ENCODE results near the gene BEST2.

Gene BEST2

DNA sequence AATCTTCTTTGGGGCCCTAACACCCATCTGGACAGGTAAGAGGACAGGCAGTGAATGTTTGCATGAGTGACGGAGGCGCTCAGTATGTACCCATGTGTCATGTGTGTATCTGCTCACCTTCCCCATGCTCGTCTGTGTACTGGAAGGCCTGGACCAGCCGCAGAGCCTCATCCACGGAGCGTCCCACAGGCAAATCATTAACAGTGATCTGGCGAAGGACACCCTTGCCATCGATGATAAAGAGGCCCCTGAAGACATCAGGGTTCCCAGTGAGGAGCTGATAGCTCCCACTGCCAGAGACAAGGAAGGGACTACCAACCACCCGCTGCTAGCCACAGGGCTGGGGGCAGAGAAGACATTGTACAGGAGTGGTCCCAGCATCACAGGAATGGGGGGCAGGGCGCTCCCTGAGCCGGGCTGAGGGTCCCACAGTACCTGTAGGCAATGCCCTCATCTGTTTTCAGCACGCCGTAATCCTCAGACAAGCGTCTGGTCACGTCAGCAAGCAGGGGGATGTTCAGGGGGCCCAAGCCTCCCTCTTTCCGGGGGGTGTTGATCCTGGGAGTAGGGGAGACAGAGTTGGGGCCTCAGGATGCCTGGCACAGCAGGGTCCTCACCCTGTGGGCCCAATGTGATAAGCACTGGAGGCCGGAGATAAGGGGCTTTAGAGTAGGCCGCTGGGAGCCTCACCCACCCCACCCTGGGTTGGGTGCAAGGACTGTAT, 48.3 kb downstream of the BEST2 start:
- Histone ChIP-seq H3K27ac (ENCODE audit: insufficient read depth, low read depth, low read length, poor library complexity, severe bottlenecking) (no peak overlapping the region), H3K4me1 (ENCODE audit: control insufficient read depth, insufficient read depth, low read length) (peaks cover 16% of the 10 kb centered on the region), H3K4me3 (ENCODE audit: insufficient read depth, low read depth, low read length) (no peak overlapping the region), H3K27me3 (ENCODE audit: control insufficient read depth, insufficient read depth, low read length, poor library complexity, severe bottlenecking) (peaks cover 9% of the 10 kb centered on the region), H3K36me3 (ENCODE audit: control insufficient read depth, insufficient read depth, low read length) (peaks cover 13% of the 10 kb centered on the region), H3K9me3 (ENCODE audit: control insufficient read depth, low read length) (no peaks in the 10 kb centered on the region)
- 95% methylated on average over 18 of the region's 18 CpGs for WGBS, 2 experiments

GRCh38 chr19:12800466-12800770, 48.8 kb downstream of the BEST2 start:
- 81 to 94% methylated on average over 1 of the region's 1 CpG for WGBS, 2 experiments
- Histone ChIP-seq H3K4me3 (ENCODE audit: insufficient read depth, low read depth, low read length) (peak overlapping the region; percentile 93), H3K27ac (ENCODE audit: insufficient read depth, low read depth, low read length, poor library complexity, severe bottlenecking) (no peak overlapping the region), H3K36me3 (ENCODE audit: control insufficient read depth, insufficient read depth, low read length) (peaks cover 13% of the 10 kb centered on the region), H3K4me1 (ENCODE audit: control insufficient read depth, insufficient read depth, low read length) (peaks cover 16% of the 10 kb centered on the region), H3K9me3 (ENCODE audit: control insufficient read depth, low read length) (no peaks in the 10 kb centered on the region), H3K27me3 (ENCODE audit: control insufficient read depth, insufficient read depth, low read length, poor library complexity, severe bottlenecking) (peaks cover 9% of the 10 kb centered on the region)

DNA sequence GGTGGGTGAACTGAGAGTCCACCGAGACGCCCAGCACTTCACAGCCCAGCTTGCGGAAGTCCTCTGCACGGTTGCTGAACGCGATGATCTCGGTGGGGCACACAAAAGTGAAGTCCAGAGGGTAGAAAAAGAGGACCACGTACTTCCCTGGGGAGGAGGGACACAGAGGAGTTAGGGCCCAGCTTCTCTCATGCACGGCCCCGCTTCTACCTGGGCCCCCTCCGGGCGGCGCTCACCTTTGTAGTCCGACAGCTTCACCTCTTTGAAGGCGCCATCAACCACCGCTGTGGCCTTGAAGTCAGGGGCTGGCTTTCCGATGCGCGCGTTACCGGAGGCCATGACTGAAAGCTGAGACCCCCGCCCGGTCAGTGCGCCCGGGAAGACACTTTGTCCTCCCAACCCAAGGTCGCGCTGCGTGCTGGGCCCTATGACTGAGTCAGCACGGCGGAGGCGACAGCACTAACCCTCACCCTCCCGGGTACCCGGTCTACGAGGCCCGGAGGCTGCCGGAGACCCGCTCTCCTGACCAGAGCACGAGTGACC, 49.4 kb downstream of the BEST2 start:
- Histone ChIP-seq H3K27me3 (ENCODE audit: control insufficient read depth, insufficient read depth, low read length, poor library complexity, severe bottlenecking) (peaks cover 9% of the 10 kb centered on the region), H3K36me3 (ENCODE audit: control insufficient read depth, insufficient read depth, low read length) (peaks cover 13% of the 10 kb centered on the region), H3K4me1 (ENCODE audit: control insufficient read depth, insufficient read depth, low read length) (peaks cover 16% of the 10 kb centered on the region), H3K9me3 (ENCODE audit: control insufficient read depth, low read length) (no peaks in the 10 kb centered on the region), H3K4me3 (ENCODE audit: insufficient read depth, low read depth, low read length) (peak overlapping the region; percentile 93), H3K27ac (ENCODE audit: insufficient read depth, low read depth, low read length, poor library complexity, severe bottlenecking) (no peak overlapping the region)
- WGBS, 2 experiments, result 4 to 5% methylated on average over 38 of the region's 38 CpGs

DNA sequence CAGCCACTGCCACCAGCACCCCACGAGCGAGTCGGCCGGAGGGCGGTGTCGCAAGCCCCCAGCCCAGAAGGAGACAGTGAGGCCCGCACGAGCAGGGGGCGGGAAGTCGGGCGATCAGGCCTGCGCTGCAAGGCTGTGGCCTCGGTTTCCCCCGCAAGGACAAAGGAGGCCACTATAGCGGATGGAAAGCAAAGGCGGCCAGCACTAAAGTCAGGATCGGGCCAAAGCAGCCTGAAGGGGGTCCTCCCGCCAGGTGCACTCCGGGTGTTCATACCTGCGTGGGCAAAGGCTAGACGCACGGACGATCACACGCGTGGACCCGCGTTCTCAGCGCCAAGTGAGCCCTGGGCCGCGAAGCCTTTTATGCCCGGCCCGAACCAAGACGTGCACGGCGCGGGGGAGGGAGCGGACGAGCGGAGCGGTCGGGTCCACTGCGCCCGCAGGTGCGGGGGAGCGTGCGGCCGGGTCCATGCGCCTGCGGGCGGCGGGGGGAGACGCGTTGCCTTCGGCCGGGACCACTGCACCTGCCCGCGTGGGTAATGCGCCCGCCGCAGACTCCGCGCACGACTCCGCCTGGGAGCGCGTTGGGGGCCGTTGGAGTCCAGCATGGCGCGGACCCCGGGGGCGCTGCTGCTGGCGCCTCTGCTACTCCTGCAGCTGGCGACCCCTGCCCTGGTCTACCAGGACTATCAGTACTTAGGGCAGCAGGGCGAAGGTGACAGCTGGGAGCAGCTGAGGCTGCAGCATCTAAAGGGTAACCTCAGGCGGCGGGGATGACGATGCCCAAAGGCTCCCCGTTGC, 50.1 kb downstream of the BEST2 start, which contains the start of the genes PRDX2 and THSD8:
TSS of gene PRDX2 (minus strand) at position 335 of the 801 bp plus-strand sequence. CDS start 539 bp downstream, outside the sequence.
TSS of gene THSD8 (plus strand) at position 604 of the 801 bp plus-strand sequence. CDS start at position 607, 3 bp downstream.
- H3K27ac ChIP-seq (ENCODE audit: insufficient read depth, low read depth, low read length, poor library complexity, severe bottlenecking), result peak within 1 kb of the TSS; percentile 46
- H3K27me3 ChIP-seq (ENCODE audit: control insufficient read depth, insufficient read depth, low read length, poor library complexity, severe bottlenecking), result peaks cover 9% of the 10 kb centered on the region
- WGBS, 2 experiments, result 0 to 1% methylated on average over 78 of the region's 78 CpGs
- H3K4me1 ChIP-seq (ENCODE audit: control insufficient read depth, insufficient read depth, low read length), result peaks cover 16% of the 10 kb centered on the region
- H3K9me3 ChIP-seq (ENCODE audit: control insufficient read depth, low read length), result no peaks in the 10 kb centered on the region
- H3K36me3 ChIP-seq (ENCODE audit: control insufficient read depth, insufficient read depth, low read length), result peaks cover 13% of the 10 kb centered on the region
- peak within 1 kb of the TSS; percentile 93 for H3K4me3 ChIP-seq (ENCODE audit: insufficient read depth, low read depth, low read length)

GRCh38 chr19:12802267-12803106, 50.9 kb downstream of the BEST2 start:
- 53 to 54% methylated on average over 22 of the region's 22 CpGs for WGBS, 2 experiments
- Histone ChIP-seq H3K36me3 (ENCODE audit: control insufficient read depth, insufficient read depth, low read length) (peaks cover 13% of the 10 kb centered on the region), H3K4me1 (ENCODE audit: control insufficient read depth, insufficient read depth, low read length) (peaks cover 16% of the 10 kb centered on the region), H3K9me3 (ENCODE audit: control insufficient read depth, low read length) (no peaks in the 10 kb centered on the region), H3K27ac (ENCODE audit: insufficient read depth, low read depth, low read length, poor library complexity, severe bottlenecking) (no peak overlapping the region), H3K27me3 (ENCODE audit: control insufficient read depth, insufficient read depth, low read length, poor library complexity, severe bottlenecking) (peaks cover 9% of the 10 kb centered on the region), H3K4me3 (ENCODE audit: insufficient read depth, low read depth, low read length) (peak overlapping the region; percentile 93)

DNA sequence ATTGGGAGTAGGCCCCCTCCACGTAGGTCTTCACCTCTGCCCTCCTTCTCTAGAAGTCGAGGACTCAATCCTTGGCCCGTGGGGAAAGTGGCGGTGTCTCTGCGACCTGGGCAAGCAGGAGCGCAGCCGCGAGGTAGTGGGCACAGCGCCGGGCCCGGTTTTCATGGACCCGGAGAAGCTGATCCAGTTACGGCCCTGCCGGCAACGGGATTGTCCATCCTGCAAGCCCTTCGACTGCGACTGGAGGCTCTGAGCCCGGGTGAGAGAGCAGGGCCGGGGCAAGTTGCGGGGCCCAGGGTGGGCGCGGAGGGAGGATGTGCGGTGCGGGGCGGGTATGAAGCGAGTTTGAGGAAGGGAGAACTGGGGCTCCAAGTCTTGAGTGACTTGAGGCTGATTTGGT, 52.5 kb downstream of the BEST2 start:
- H3K4me3 ChIP-seq (ENCODE audit: insufficient read depth, low read depth, low read length), result no peak overlapping the region
- H3K36me3 ChIP-seq (ENCODE audit: control insufficient read depth, insufficient read depth, low read length), result peaks cover 17% of the 10 kb centered on the region
- H3K9me3 ChIP-seq (ENCODE audit: control insufficient read depth, low read length), result no peaks in the 10 kb centered on the region
- H3K4me1 ChIP-seq (ENCODE audit: control insufficient read depth, insufficient read depth, low read length), result peaks cover 16% of the 10 kb centered on the region
- peaks cover 9% of the 10 kb centered on the region for H3K27me3 ChIP-seq (ENCODE audit: control insufficient read depth, insufficient read depth, low read length, poor library complexity, severe bottlenecking)
- H3K27ac ChIP-seq (ENCODE audit: insufficient read depth, low read depth, low read length, poor library complexity, severe bottlenecking), result no peak overlapping the region
- WGBS, 2 experiments, result 95% methylated on average over 26 of the region's 26 CpGs

GRCh38 chr19:12806242-12807081, 54.9 kb downstream of the BEST2 start, which contains the start of gene RNASEH2A:
TSS of gene RNASEH2A (plus strand) at chr19:12806584. CDS start at chr19:12806674, 90 bp downstream.
- Histone ChIP-seq H3K36me3 (ENCODE audit: control insufficient read depth, insufficient read depth, low read length) (peaks cover 20% of the 10 kb centered on the region), H3K27me3 (ENCODE audit: control insufficient read depth, insufficient read depth, low read length, poor library complexity, severe bottlenecking) (peaks cover 9% of the 10 kb centered on the region), H3K27ac (ENCODE audit: insufficient read depth, low read depth, low read length, poor library complexity, severe bottlenecking) (no peak within 1 kb of the TSS), H3K4me3 (ENCODE audit: insufficient read depth, low read depth, low read length) (peak within 1 kb of the TSS; percentile 70), H3K9me3 (ENCODE audit: control insufficient read depth, low read length) (no peaks in the 10 kb centered on the region), H3K4me1 (ENCODE audit: control insufficient read depth, insufficient read depth, low read length) (peaks cover 5% of the 10 kb centered on the region)
- 5% methylated on average over 66 of the region's 66 CpGs for WGBS, 2 experiments

Measured in ectodermal cell (in vitro differentiated cells).